BJ (cell line): ENCODE results near the gene KIF17. TPM values are rescaled to one million over a fixed set of nuclear protein-coding genes. Genes with fewer than 3 reads are reported as not detected.

Source experiments
- CTCF ChIA-PET: fragments of 350-600 bp; formaldehyde crosslinking; extraction: SDS; loops from one replicate; lab custom pipeline; 2021; ENCODE audit warnings: antibody characterized with exemption, inconsistent platforms; lab: Yijun Ruan, JAX
- POLR2A ChIA-PET: fragments of 300-600 bp; sonication (Branson Sonifier 250); formaldehyde crosslinking; extraction: SDS; loops from one replicate; lab custom pipeline; 2021; ENCODE audit warnings: antibody characterized with exemption; lab: Charles Lee
- DNase-seq: peaks from one replicate; pipeline ENCODE4 v3.0.0-alpha.2; 2011; ENCODE audit warnings: low read depth
- H3K27me3 ChIP-seq: 2 replicates; pipeline ENCODE4 v1.6.0; 2011; ENCODE audit warnings: low read length; ENCODE audit not compliant: control insufficient read depth, insufficient read depth
- H3K36me3 ChIP-seq: 2 replicates; pipeline ENCODE4 v1.5.1; 2011; ENCODE audit warnings: low read length; ENCODE audit not compliant: control insufficient read depth, insufficient read depth
- H3K4me3 ChIP-seq: 2 replicates; pipeline ENCODE4 v1.5.1; 2011; ENCODE audit warnings: low read depth, mild to moderate bottlenecking, control low read depth, low read length
- polyA plus RNA-seq: library from polyadenylated mRNA; depleted of rRNA; stranded (reverse); fragments of >200 nt; gene quantifications from 2 replicates; pipeline ENCODE4 v1.2.3, GENCODE V29; 2011
- TF ChIP-seq, protein P1 (sequence below): IDR thresholded peaks from 2 replicates; pipeline ENCODE4 v1.5.1; 2011; ENCODE audit warnings: low read depth, mild to moderate bottlenecking, control low read depth, inconsistent platforms, low read length, moderate library complexity; ENCODE audit not compliant: insufficient read depth

Gene KIF17
- polyA plus RNA-seq, 1 experiment = 3.7 TPM

- TF ChIP-seq, protein P1, sequence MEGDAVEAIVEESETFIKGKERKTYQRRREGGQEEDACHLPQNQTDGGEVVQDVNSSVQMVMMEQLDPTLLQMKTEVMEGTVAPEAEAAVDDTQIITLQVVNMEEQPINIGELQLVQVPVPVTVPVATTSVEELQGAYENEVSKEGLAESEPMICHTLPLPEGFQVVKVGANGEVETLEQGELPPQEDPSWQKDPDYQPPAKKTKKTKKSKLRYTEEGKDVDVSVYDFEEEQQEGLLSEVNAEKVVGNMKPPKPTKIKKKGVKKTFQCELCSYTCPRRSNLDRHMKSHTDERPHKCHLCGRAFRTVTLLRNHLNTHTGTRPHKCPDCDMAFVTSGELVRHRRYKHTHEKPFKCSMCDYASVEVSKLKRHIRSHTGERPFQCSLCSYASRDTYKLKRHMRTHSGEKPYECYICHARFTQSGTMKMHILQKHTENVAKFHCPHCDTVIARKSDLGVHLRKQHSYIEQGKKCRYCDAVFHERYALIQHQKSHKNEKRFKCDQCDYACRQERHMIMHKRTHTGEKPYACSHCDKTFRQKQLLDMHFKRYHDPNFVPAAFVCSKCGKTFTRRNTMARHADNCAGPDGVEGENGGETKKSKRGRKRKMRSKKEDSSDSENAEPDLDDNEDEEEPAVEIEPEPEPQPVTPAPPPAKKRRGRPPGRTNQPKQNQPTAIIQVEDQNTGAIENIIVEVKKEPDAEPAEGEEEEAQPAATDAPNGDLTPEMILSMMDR = no peak
- Histone ChIP-seq H3K36me3 (no peaks in the 10 kb centered on the region; the same call in 1 of the 2 replicates), H3K4me3 (no peak overlapping the region), H3K27me3 (no peaks in the 10 kb centered on the region)
- no peak for DNase-seq
- ChIA-PET POLR2A (no interaction called here), CTCF (interaction anchor here (0.6 kb wide), 1 partner anchor 419 kb away, joined by 3 read pairs; no protein-coding TSS in a partner anchor)
These were observed 32.6 kb downstream of the KIF17 start for GRCh38 chr1:20685099-20685662.

DNA sequence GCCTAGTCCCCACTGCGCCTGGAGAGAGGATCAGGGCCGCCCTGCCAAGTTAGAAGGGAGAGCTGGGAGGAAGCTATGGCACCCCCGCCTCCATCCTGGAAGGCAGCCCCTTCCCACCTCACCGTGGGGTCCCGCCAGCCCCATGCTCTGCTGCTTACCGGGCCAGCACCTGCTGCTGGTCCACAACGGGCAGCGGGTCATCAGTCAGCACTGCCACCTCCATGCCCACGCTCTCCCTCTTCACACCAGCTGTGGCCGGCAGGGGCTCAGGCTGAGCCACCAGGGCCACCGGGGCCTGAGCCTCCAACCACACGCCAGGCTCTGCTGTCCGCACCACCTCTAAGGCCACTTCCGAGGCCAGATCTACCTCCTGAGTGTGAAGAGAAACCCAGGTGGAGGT, 33.2 kb downstream of the KIF17 start:
- Histone ChIP-seq H3K36me3 (no peaks in the 10 kb centered on the region; the same call in 1 of the 2 replicates), H3K27me3 (no peaks in the 10 kb centered on the region), H3K4me3 (no peak overlapping the region)
- ChIA-PET POLR2A (no interaction called here), CTCF (interaction anchor here (0.6 kb wide), 1 partner anchor 419 kb away, joined by 3 read pairs; no protein-coding TSS in a partner anchor)
- DNase-seq = no peak
- TF ChIP-seq, protein P1 = no peak

DNA sequence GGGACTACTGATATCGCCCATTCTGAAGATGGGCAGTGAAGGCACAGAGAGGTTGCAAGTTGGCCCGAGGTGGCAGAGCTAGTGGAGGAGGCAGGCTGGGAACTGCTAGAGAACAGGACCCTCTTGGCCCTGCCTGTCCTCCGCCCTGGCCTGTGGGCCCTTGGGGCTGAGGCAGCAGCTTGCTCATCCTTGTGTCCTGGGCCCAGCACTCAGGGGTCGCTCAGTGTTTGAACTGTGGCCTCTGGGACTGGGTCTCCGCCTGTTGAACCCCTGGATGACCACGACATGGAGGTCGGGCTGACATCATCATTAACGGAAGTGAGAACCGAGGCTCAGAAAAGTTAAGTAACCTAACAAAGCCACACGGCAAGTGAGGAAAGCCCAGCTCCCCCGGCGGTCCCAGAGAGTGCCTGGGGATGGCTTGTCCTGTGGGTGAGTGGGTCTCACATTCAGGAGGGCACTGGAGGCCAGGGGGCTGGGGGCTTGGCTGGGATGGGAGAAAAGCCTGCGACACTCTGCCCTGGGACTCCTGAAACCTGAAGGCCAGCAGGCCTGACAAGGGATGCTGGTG, 33.7 kb downstream of the KIF17 start:
- TF ChIP-seq, protein P1 = no peak
- no peaks in the 10 kb centered on the region for H3K27me3 ChIP-seq
- ChIA-PET POLR2A (no interaction called here), CTCF (interaction anchor here (0.6 to 0.9 kb wide), 2 partner anchors 103 to 420 kb away, joined by 3 read pairs; partner anchors contain the start of gene HP1BP3)
- DNase-seq = no peak
- H3K36me3 ChIP-seq = no peaks in the 10 kb centered on the region; the same call in 1 of the 2 replicates
- H3K4me3 ChIP-seq = no peak overlapping the region

GRCh38 chr1:20683614-20684013, 34.2 kb downstream of the KIF17 start:
- POLR2A ChIA-PET = no interaction called here
- CTCF ChIA-PET = interaction anchor here (0.9 kb wide), 1 partner anchor 103 kb away, joined by 3 read pairs; the partner anchor contains the start of gene HP1BP3
- Histone ChIP-seq H3K36me3 (no peaks in the 10 kb centered on the region; the same call in 1 of the 2 replicates), H3K27me3 (no peaks in the 10 kb centered on the region), H3K4me3 (no peak overlapping the region)
- DNase-seq = no peak
- TF ChIP-seq, protein P1 = no peak

DNA sequence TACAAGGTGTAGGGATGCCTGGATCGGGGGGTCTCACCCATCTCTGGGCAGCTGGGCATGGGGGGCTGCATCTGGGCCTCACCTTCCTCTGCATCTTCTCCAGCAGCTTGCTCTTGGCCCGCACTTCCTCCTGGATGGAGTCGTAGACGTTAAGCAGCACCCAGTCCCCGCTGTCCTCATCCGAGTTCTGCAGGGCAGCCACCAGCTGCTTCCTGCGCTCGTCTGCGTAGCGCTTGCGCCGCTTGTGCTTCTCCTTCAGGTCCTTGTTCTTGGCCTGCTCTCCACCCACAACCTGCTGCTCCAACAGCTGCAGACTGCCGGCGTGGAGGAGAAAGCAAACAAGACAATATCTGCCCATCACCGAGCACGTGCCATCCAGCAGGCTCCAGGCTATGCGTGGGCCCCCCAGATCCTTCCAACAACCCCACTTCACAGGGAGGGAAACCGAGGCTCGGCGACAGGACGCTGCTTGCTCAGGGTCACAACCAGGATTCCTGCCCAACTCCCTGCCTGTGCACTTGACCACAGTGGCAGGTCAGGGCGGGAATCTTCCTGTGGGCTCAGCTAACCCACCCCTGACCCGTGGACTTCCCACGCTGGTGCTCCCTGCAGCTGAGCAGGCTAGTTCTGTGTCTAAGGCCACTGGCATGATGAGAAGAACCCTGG, 35.1 kb downstream of the KIF17 start:
- TF ChIP-seq, protein P1 = no peak
- ChIA-PET POLR2A (no interaction called here), CTCF (interaction anchor here (0.6 kb wide), 1 partner anchor 513 kb away, joined by 3 read pairs; no protein-coding TSS in a partner anchor)
- Histone ChIP-seq H3K4me3 (no peak overlapping the region), H3K36me3 (no peaks in the 10 kb centered on the region; the same call in 1 of the 2 replicates), H3K27me3 (no peaks in the 10 kb centered on the region)
- no peak for DNase-seq
